DOHH2 (cell line): ENCODE data around the gene CAMK1G.

Experiments used
- H3F3A ChIP-seq: fragments of 200-600 bp; sonication (generic), shearing (Covaris generic); 2 replicates; pipeline ENCODE4 v1.6.0; 2016; ENCODE audit warnings: antibody characterized with exemption, mild to moderate bottlenecking; ENCODE audit not compliant: control insufficient read depth, insufficient read depth
- H3K27ac ChIP-seq: fragments of 200-600 bp; sonication (generic); 2 replicates; pipeline ENCODE4 v1.5.1; 2014; ENCODE audit warnings: low read depth, mild to moderate bottlenecking, low read length, moderate library complexity
- H3K27me3 ChIP-seq: fragments of 200-600 bp; sonication (generic); 2 replicates; pipeline ENCODE4 v1.6.1; 2014; ENCODE audit warnings: mild to moderate bottlenecking, low read length, mixed read lengths; ENCODE audit not compliant: control insufficient read depth
- H3K36me3 ChIP-seq: fragments of 200-600 bp; sonication (generic); 2 replicates; pipeline ENCODE4 v1.6.1; 2014; ENCODE audit warnings: mild to moderate bottlenecking, low read length, moderate library complexity, mixed read lengths; ENCODE audit not compliant: control insufficient read depth
- H3K4me1 ChIP-seq: fragments of 200-600 bp; sonication (generic); 2 replicates; pipeline ENCODE4 v1.6.1; 2014; ENCODE audit warnings: mild to moderate bottlenecking, low read length, mixed read lengths; ENCODE audit not compliant: control insufficient read depth
- H3K4me2 ChIP-seq: fragments of 200-600 bp; sonication (generic); 2 replicates; pipeline ENCODE4 v1.6.0; 2014; ENCODE audit warnings: mild to moderate bottlenecking, low read length, moderate library complexity
- H3K4me3 ChIP-seq: fragments of 200-600 bp; sonication (generic); 2 replicates; pipeline ENCODE4 v1.5.1; 2014; ENCODE audit warnings: mild to moderate bottlenecking, low read length, mixed read lengths
- H3K79me2 ChIP-seq: fragments of 200-600 bp; sonication (generic); 2 replicates; pipeline ENCODE4 v1.6.1; 2014; ENCODE audit warnings: mild to moderate bottlenecking, low read length, mixed read lengths; ENCODE audit not compliant: control insufficient read depth
- H3K9me2 ChIP-seq: fragments of 200-600 bp; sonication (generic); replicated peaks from 2 replicates; pipeline ENCODE4 v1.6.1; 2014; ENCODE audit warnings: mild to moderate bottlenecking, low read length, mixed read lengths; ENCODE audit not compliant: control insufficient read depth
- H3K9me3 ChIP-seq: fragments of 200-600 bp; sonication (generic); 2 replicates; pipeline ENCODE4 v1.6.1; 2014; ENCODE audit warnings: antibody characterized with exemption, low read length, mixed read lengths; ENCODE audit not compliant: control insufficient read depth, insufficient read depth
- H4K20me1 ChIP-seq: fragments of 200-600 bp; sonication (generic); 2 replicates; pipeline ENCODE4 v1.6.0; 2014; ENCODE audit warnings: low read depth, mild to moderate bottlenecking, antibody characterized with exemption, low read length, moderate library complexity; ENCODE audit not compliant: control insufficient read depth, insufficient read depth
- EZH2phosphoT487 ChIP-seq: fragments of 200-600 bp; sonication (generic); IDR thresholded peaks from 2 replicates; pipeline ENCODE4 v1.6.1; 2017; ENCODE audit warnings: borderline replicate concordance, mild to moderate bottlenecking, antibody characterized with exemption, low read length, moderate library complexity, mixed read lengths
- TF ChIP-seq, protein P1 (sequence below): fragments of 200-600 bp; sonication (generic); IDR thresholded peaks from one replicate; pipeline ENCODE4 v1.5.1; 2014; ENCODE audit warnings: antibody characterized with exemption, mild to moderate bottlenecking, low read depth, low read length; ENCODE audit not compliant: poor library complexity, severe bottlenecking

CAMK1G gene

GRCh38 chr1:209625791-209626285, 42.3 kb downstream of the CAMK1G start:
- Histone ChIP-seq H3K4me2 (no peak overlapping the region), H3F3A (no peaks in the 10 kb centered on the region), H3K27ac (no peak overlapping the region), H3K27me3 (no peaks in the 10 kb centered on the region), H3K79me2 (no peaks in the 10 kb centered on the region), H3K36me3 (no peaks in the 10 kb centered on the region), H4K20me1 (no peaks in the 10 kb centered on the region), H3K9me2 (no peaks in the 10 kb centered on the region), H3K4me3 (no peak overlapping the region), H3K4me1 (no peaks in the 10 kb centered on the region), H3K9me3 (no peaks in the 10 kb centered on the region)
- TF ChIP-seq EZH2phosphoT487, result no peak
- TF ChIP-seq, protein P1, sequence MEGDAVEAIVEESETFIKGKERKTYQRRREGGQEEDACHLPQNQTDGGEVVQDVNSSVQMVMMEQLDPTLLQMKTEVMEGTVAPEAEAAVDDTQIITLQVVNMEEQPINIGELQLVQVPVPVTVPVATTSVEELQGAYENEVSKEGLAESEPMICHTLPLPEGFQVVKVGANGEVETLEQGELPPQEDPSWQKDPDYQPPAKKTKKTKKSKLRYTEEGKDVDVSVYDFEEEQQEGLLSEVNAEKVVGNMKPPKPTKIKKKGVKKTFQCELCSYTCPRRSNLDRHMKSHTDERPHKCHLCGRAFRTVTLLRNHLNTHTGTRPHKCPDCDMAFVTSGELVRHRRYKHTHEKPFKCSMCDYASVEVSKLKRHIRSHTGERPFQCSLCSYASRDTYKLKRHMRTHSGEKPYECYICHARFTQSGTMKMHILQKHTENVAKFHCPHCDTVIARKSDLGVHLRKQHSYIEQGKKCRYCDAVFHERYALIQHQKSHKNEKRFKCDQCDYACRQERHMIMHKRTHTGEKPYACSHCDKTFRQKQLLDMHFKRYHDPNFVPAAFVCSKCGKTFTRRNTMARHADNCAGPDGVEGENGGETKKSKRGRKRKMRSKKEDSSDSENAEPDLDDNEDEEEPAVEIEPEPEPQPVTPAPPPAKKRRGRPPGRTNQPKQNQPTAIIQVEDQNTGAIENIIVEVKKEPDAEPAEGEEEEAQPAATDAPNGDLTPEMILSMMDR, result no peak

- no peaks in the 10 kb centered on the region for H3K79me2 ChIP-seq
- H3K4me3 ChIP-seq, result no peak overlapping the region
- no peaks in the 10 kb centered on the region for H3K27me3 ChIP-seq
- no peaks in the 10 kb centered on the region for H3F3A ChIP-seq
- no peaks in the 10 kb centered on the region for H3K9me2 ChIP-seq
- H3K27ac ChIP-seq, result no peak overlapping the region
- H3K9me3 ChIP-seq, result no peaks in the 10 kb centered on the region
- no peaks in the 10 kb centered on the region for H3K4me1 ChIP-seq
- no peaks in the 10 kb centered on the region for H3K36me3 ChIP-seq
- no peaks in the 10 kb centered on the region for H4K20me1 ChIP-seq
- H3K4me2 ChIP-seq, result no peak overlapping the region
- TF ChIP-seq EZH2phosphoT487, result no peak
- TF ChIP-seq, protein P1, result no peak
Observed at GRCh38 chr1:209626346-209627026, 43.0 kb downstream of the CAMK1G start.

- Histone ChIP-seq H3K9me3 (no peaks in the 10 kb centered on the region), H3K4me1 (no peaks in the 10 kb centered on the region), H3K27ac (no peak overlapping the region), H4K20me1 (no peaks in the 10 kb centered on the region), H3K79me2 (no peaks in the 10 kb centered on the region), H3K4me3 (no peak overlapping the region), H3F3A (no peaks in the 10 kb centered on the region), H3K9me2 (no peaks in the 10 kb centered on the region), H3K4me2 (no peak overlapping the region), H3K27me3 (no peaks in the 10 kb centered on the region), H3K36me3 (no peaks in the 10 kb centered on the region)
- TF ChIP-seq, protein P1, result no peak
- no peak for TF ChIP-seq EZH2phosphoT487
Observed at GRCh38 chr1:209627027-209627731, 43.7 kb downstream of the CAMK1G start.
